Loucy (cell line): Measurements from ENCODE around the gene RPL21.

Source experiments
- H2AFZ ChIP-seq: fragments of 200-600 bp; sonication (generic); 2 replicates; pipeline ENCODE4 v1.6.0; 2016; ENCODE audit warnings: antibody characterized with exemption, mild to moderate bottlenecking, low read length, moderate library complexity
- H3F3A ChIP-seq: fragments of 200-600 bp; 2 replicates; pipeline ENCODE4 v1.6.0; 2016; ENCODE audit warnings: antibody characterized with exemption, low read depth, mild to moderate bottlenecking
- H3K27me3 ChIP-seq: fragments of 200-600 bp; sonication (generic); 2 replicates; pipeline ENCODE4 v1.6.1; 2014; ENCODE audit warnings: low read length, mild to moderate bottlenecking; ENCODE audit not compliant: insufficient read depth, poor library complexity, severe bottlenecking
- H3K36me3 ChIP-seq: fragments of 200-600 bp; sonication (generic); 2 replicates; pipeline ENCODE4 v1.6.1; 2016; ENCODE audit warnings: low read length; ENCODE audit not compliant: insufficient read depth
- H3K4me1 ChIP-seq: fragments of 200-600 bp; sonication (generic); 2 replicates; pipeline ENCODE4 v1.5.1; 2014; ENCODE audit warnings: low read length, mild to moderate bottlenecking; ENCODE audit not compliant: insufficient read depth, poor library complexity, severe bottlenecking
- H3K4me2 ChIP-seq: fragments of 200-600 bp; sonication (generic); 2 replicates; pipeline ENCODE4 v1.6.0; 2014; ENCODE audit warnings: antibody characterized with exemption, low read length, low read depth, mild to moderate bottlenecking; ENCODE audit not compliant: poor library complexity, severe bottlenecking
- H3K4me3 ChIP-seq: fragments of 200-600 bp; sonication (generic); 2 replicates; pipeline ENCODE4 v1.5.1; 2014; ENCODE audit warnings: low read length, mild to moderate bottlenecking, mixed read lengths; ENCODE audit not compliant: poor library complexity, severe bottlenecking
- H3K79me2 ChIP-seq: fragments of 200-600 bp; sonication (generic); 2 replicates; pipeline ENCODE4 v1.6.1; 2014; ENCODE audit warnings: low read length; ENCODE audit not compliant: insufficient read depth
- H3K9ac ChIP-seq: fragments of 200-600 bp; sonication (generic); 2 replicates; pipeline ENCODE4 v1.6.0; 2014; ENCODE audit warnings: mild to moderate bottlenecking, low read depth, low read length, moderate library complexity; ENCODE audit not compliant: poor library complexity, severe bottlenecking
- H3K9me2 ChIP-seq: fragments of 200-600 bp; sonication (generic); replicated peaks from 2 replicates; pipeline ENCODE4 v1.6.1; 2016; ENCODE audit warnings: low read depth, low read length, mixed read lengths
- H3K9me3 ChIP-seq: fragments of 200-600 bp; sonication (generic); 2 replicates; pipeline ENCODE4 v1.6.1; 2014; ENCODE audit warnings: mild to moderate bottlenecking, antibody characterized with exemption, low read length, low read depth; ENCODE audit not compliant: insufficient read depth
- H4K20me1 ChIP-seq: fragments of 200-600 bp; sonication (generic); 2 replicates; pipeline ENCODE4 v1.6.0; 2014; ENCODE audit warnings: antibody characterized with exemption, low read length, mild to moderate bottlenecking; ENCODE audit not compliant: insufficient read depth, poor library complexity, severe bottlenecking
- CTCF ChIP-seq: fragments of 200-600 bp; sonication (generic); conservative IDR thresholded peaks from 2 replicates; pipeline ENCODE4 v1.5.1; 2014; ENCODE audit warnings: mild to moderate bottlenecking, antibody characterized with exemption, low read length
- EZH2phosphoT487 ChIP-seq: fragments of 200-600 bp; IDR thresholded peaks from 2 replicates; pipeline ENCODE4 v1.6.1; 2018; ENCODE audit warnings: antibody characterized with exemption, mild to moderate bottlenecking, moderate library complexity, borderline replicate concordance

Gene RPL21

DNA sequence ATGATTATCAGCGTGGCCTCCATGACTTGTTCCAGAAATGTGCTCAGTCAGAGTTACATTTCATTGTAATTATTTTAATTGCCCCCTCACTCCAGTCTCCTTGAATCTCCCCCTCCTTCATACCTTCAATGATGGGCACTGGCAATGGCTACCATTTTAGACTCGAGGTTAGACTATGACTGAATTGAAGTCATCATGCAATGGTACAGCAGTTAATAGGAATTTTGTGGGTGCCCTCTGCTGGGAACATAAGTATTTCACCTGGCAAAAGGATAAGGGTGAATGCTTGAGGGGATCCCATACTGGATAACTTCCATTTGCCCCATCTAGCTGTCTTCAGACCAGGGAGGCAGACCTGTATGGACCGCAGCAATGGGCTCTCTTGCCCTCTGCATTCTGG lies 47.5 kb upstream of the RPL21 start:
- H3K9me2 ChIP-seq: no peaks in the 10 kb centered on the region
- H3K9ac ChIP-seq: no peak overlapping the region
- H3K79me2 ChIP-seq: no peaks in the 10 kb centered on the region
- H3K4me2 ChIP-seq: no peak overlapping the region
- H4K20me1 ChIP-seq: no peaks in the 10 kb centered on the region
- TF ChIP-seq EZH2phosphoT487 (no peak), CTCF (peak; percentile 36)
- no peaks in the 10 kb centered on the region for H3K27me3 ChIP-seq
- H3F3A ChIP-seq: no peaks in the 10 kb centered on the region
- no peaks in the 10 kb centered on the region for H3K4me1 ChIP-seq
- no peak overlapping the region for H2AFZ ChIP-seq
- H3K9me3 ChIP-seq: no peaks in the 10 kb centered on the region
- H3K36me3 ChIP-seq: no peaks in the 10 kb centered on the region
- no peak overlapping the region for H3K4me3 ChIP-seq

- Histone ChIP-seq H3F3A (no peaks in the 10 kb centered on the region), H3K4me2 (no peak overlapping the region), H3K27me3 (no peaks in the 10 kb centered on the region), H3K9ac (no peak overlapping the region), H3K9me2 (no peaks in the 10 kb centered on the region), H4K20me1 (no peaks in the 10 kb centered on the region), H3K79me2 (no peaks in the 10 kb centered on the region), H3K4me1 (peaks cover 12% of the 10 kb centered on the region), H2AFZ (no peak overlapping the region), H3K4me3 (no peak overlapping the region), H3K36me3 (no peaks in the 10 kb centered on the region), H3K9me3 (peaks cover 4% of the 10 kb centered on the region; the same call in 1 of the 2 replicates)
- TF ChIP-seq CTCF (no peak), EZH2phosphoT487 (no peak)
Measured at GRCh38 chr13:27208514-27208913, 42.8 kb upstream of the RPL21 start.

GRCh38 chr13:27211271-27211670 lies 40.1 kb upstream of the RPL21 start:
- no peaks in the 10 kb centered on the region for H3K79me2 ChIP-seq
- H3F3A ChIP-seq: no peaks in the 10 kb centered on the region
- H3K9me2 ChIP-seq: no peaks in the 10 kb centered on the region
- no peaks in the 10 kb centered on the region for H4K20me1 ChIP-seq
- H3K36me3 ChIP-seq: no peaks in the 10 kb centered on the region
- H3K9ac ChIP-seq: no peak overlapping the region
- TF ChIP-seq EZH2phosphoT487: no peak
- no peak for TF ChIP-seq CTCF
- H3K9me3 ChIP-seq: peaks cover 7% of the 10 kb centered on the region; the same call in 1 of the 2 replicates
- H2AFZ ChIP-seq: no peak overlapping the region
- H3K4me3 ChIP-seq: peak overlapping the region; percentile 73
- no peak overlapping the region for H3K4me2 ChIP-seq
- no peaks in the 10 kb centered on the region for H3K27me3 ChIP-seq
- H3K4me1 ChIP-seq: peaks cover 14% of the 10 kb centered on the region
